Gastrocnemius medialis (tissue), 4 donors: ENCODE measurements around the gene MILR1.

Experiments
- POLR2A ChIP-seq, 2 donors: fragments of 450-650 bp; IDR thresholded peaks; one replicate each; pipeline ENCODE4 v1.6.1; 2017; ENCODE audit warnings: antibody characterized with exemption in 2 of 2, mild to moderate bottlenecking in 2 of 2, moderate library complexity in 2 of 2
- TF ChIP-seq, protein P1 (sequence below), 5 experiments: fragments of 450-650 bp in 3 of 5; fragments of 200-600 bp in 2 of 5; sonication (generic) in 2 of 5; IDR thresholded peaks in 4 of 5; conservative IDR thresholded peaks in 1 of 5; 1 replicate in 4 of 5; 2 replicates in 1 of 5; pipeline ENCODE4 v1.5.1; 2016 to 2019; ENCODE audit warnings: antibody characterized with exemption in 5 of 5, mild to moderate bottlenecking in 3 of 5, moderate library complexity in 3 of 5

DNA sequence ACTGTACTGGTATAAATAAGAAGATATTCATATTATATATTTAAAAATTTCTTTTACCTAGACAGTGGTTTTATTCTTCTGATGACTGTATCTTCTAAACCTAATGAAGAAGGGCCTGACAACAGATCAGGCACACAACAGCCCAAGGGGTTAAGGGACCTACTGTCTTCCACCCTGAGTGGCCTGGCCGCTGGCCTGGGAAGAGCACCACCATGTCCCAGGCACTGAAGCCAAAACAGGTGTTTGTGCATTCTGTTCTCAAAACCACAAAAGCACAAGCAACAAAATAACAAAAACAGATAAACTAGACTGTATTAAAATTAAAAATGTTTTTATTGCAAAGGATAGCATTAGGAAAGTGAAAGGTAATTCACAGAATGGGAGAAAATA, 49.2 kb upstream of the MILR1 start:
- TF ChIP-seq, protein P1, sequence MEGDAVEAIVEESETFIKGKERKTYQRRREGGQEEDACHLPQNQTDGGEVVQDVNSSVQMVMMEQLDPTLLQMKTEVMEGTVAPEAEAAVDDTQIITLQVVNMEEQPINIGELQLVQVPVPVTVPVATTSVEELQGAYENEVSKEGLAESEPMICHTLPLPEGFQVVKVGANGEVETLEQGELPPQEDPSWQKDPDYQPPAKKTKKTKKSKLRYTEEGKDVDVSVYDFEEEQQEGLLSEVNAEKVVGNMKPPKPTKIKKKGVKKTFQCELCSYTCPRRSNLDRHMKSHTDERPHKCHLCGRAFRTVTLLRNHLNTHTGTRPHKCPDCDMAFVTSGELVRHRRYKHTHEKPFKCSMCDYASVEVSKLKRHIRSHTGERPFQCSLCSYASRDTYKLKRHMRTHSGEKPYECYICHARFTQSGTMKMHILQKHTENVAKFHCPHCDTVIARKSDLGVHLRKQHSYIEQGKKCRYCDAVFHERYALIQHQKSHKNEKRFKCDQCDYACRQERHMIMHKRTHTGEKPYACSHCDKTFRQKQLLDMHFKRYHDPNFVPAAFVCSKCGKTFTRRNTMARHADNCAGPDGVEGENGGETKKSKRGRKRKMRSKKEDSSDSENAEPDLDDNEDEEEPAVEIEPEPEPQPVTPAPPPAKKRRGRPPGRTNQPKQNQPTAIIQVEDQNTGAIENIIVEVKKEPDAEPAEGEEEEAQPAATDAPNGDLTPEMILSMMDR (IDR thresholded peaks at IDR 0.05 in 4 of 5, conservative IDR thresholded peaks at IDR 0.05 in 1 of 5), result no peak
- no peak for TF ChIP-seq POLR2A (IDR thresholded peaks at IDR 0.05)
